ENCODE measurements around the gene FBXO21. TPM values are rescaled to one million over a fixed set of nuclear protein-coding genes. Genes with fewer than 3 reads are reported as not detected.

Gene FBXO21
- total RNA-seq, 1 experiment from 2014 or later = 230 TPM

DNA sequence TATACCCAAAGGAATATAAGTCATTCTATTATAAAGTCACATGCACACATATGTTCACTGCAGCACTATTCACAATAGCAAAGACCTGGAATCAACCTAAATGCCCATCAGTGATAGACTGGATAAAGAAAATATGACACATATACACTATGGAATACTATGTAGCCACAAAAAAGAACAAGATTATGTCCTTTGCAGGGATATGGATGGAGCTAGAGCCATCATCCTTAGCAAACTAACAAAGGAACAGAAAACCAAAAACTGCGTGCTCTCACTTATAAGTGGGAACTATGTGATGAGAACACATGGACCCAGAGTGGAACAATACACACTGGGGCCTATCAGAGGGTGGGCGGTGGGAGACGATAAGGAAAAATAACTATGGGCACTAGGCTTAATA lies 21.3 kb downstream of the FBXO21 start:
- CTCF ChIA-PET = no interaction called here
- H3K4me3 ChIP-seq (ENCODE audit: low read length) = no peak overlapping the region
- H3F3A ChIP-seq (ENCODE audit: low read length, unreplicated experiment) = no peaks in the 10 kb centered on the region
- H3K9ac ChIP-seq (ENCODE audit: low read length) = no peak overlapping the region
- H3K27ac ChIP-seq (ENCODE audit: low read length) = no peak overlapping the region
- intact Hi-C loops (cut with micrococcal nuclease) = no loop called here
- H3K9me3 ChIP-seq (ENCODE audit: low read length) = no peaks in the 10 kb centered on the region
- TF ChIP-seq EZH2 (IDR thresholded peaks at IDR 0.05; ENCODE audit: low read length, unreplicated experiment) (no peak), CTCF (conservative IDR thresholded peaks at IDR 0.05; ENCODE audit: low read depth, low read length) (no peak), EZH2phosphoT487 (IDR thresholded peaks at IDR 0.05; ENCODE audit: borderline replicate concordance, low read length) (no peak)
- H3K79me2 ChIP-seq (ENCODE audit: low read length) = no peaks in the 10 kb centered on the region
- H3K36me3 ChIP-seq (ENCODE audit: low read depth, low read length) = peaks cover 65% of the 10 kb centered on the region
- H3K4me1 ChIP-seq (ENCODE audit: insufficient read depth, low read length) = no peaks in the 10 kb centered on the region
- no peaks in the 10 kb centered on the region for H3K27me3 ChIP-seq (ENCODE audit: low read length)
- no TSS peak for BruUV-seq (replicated peaks)
- H4K20me1 ChIP-seq (ENCODE audit: low read length) = no peaks in the 10 kb centered on the region
- DNase-seq (no peak), ATAC-seq (no peak)
- POLR2A ChIA-PET (ENCODE audit: unreplicated experiment) = interaction anchor here (0.6 kb wide), 1 partner anchor 26 kb away, joined by 19 read pairs; no protein-coding TSS in a partner anchor
- H2AFZ ChIP-seq (ENCODE audit: low read length) = no peak overlapping the region
- H3K9me2 ChIP-seq (replicated peaks; ENCODE audit: low read length) = no peaks in the 10 kb centered on the region
- H3K4me2 ChIP-seq (ENCODE audit: low read length) = no peak overlapping the region

DNA sequence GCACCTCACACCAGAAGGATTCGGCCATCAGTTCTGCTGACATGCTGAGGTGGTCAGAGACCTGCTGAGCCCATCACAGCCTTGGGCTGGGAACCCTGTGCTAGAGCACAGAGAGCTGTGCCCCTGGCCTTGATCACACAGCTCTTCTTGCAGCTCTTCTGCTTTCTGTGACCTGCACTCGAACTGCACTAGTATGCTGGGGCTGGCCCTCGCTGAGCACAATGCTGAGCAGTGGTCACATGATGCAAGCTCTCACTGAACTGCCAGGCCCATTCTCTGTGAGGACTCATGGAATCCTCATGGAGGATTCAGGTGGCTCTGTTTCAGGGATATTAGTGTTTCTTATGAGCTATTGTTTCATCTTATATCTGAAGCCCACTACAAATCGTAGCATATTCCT lies 22.5 kb downstream of the FBXO21 start:
- no peak for TF ChIP-seq EZH2 (IDR thresholded peaks at IDR 0.05; ENCODE audit: low read length, unreplicated experiment)
- TF ChIP-seq CTCF (conservative IDR thresholded peaks at IDR 0.05; ENCODE audit: low read depth, low read length) = no peak
- no peak for TF ChIP-seq EZH2phosphoT487 (IDR thresholded peaks at IDR 0.05; ENCODE audit: borderline replicate concordance, low read length)
- no peak for DNase-seq
- Histone ChIP-seq H3K4me2 (ENCODE audit: low read length) (no peak overlapping the region), H4K20me1 (ENCODE audit: low read length) (no peaks in the 10 kb centered on the region), H3K36me3 (ENCODE audit: low read depth, low read length) (peaks cover 58% of the 10 kb centered on the region), H2AFZ (ENCODE audit: low read length) (no peak overlapping the region), H3K27ac (ENCODE audit: low read length) (no peak overlapping the region), H3K79me2 (ENCODE audit: low read length) (no peaks in the 10 kb centered on the region), H3F3A (ENCODE audit: low read length, unreplicated experiment) (no peaks in the 10 kb centered on the region), H3K4me3 (ENCODE audit: low read length) (no peak overlapping the region), H3K27me3 (ENCODE audit: low read length) (no peaks in the 10 kb centered on the region), H3K4me1 (ENCODE audit: insufficient read depth, low read length) (no peaks in the 10 kb centered on the region), H3K9me2 (replicated peaks; ENCODE audit: low read length) (no peaks in the 10 kb centered on the region), H3K9ac (ENCODE audit: low read length) (no peak overlapping the region), H3K9me3 (ENCODE audit: low read length) (no peaks in the 10 kb centered on the region)
- BruUV-seq (replicated peaks) = no TSS peak
- CTCF ChIA-PET = no interaction called here
- intact Hi-C loops (cut with micrococcal nuclease) = no loop called here
- no peak for ATAC-seq
- POLR2A ChIA-PET (ENCODE audit: unreplicated experiment) = no interaction called here

- no peak for DNase-seq
- Histone ChIP-seq H3K9ac (ENCODE audit: low read length) (no peak overlapping the region), H3K4me1 (ENCODE audit: insufficient read depth, low read length) (no peaks in the 10 kb centered on the region), H2AFZ (ENCODE audit: low read length) (no peak overlapping the region), H3K9me2 (replicated peaks; ENCODE audit: low read length) (no peaks in the 10 kb centered on the region), H3K4me2 (ENCODE audit: low read length) (no peak overlapping the region), H3K27ac (ENCODE audit: low read length) (no peak overlapping the region), H3K4me3 (ENCODE audit: low read length) (no peak overlapping the region), H4K20me1 (ENCODE audit: low read length) (no peaks in the 10 kb centered on the region), H3K36me3 (ENCODE audit: low read depth, low read length) (peaks cover 52% of the 10 kb centered on the region), H3K27me3 (ENCODE audit: low read length) (no peaks in the 10 kb centered on the region), H3F3A (ENCODE audit: low read length, unreplicated experiment) (no peaks in the 10 kb centered on the region), H3K79me2 (ENCODE audit: low read length) (no peaks in the 10 kb centered on the region), H3K9me3 (ENCODE audit: low read length) (no peaks in the 10 kb centered on the region)
- ChIA-PET CTCF (no interaction called here), POLR2A (ENCODE audit: unreplicated experiment) (no interaction called here)
- intact Hi-C loops (cut with micrococcal nuclease) = no loop called here
- no peak for ATAC-seq
- no TSS peak for BruUV-seq (replicated peaks)
- TF ChIP-seq EZH2 (IDR thresholded peaks at IDR 0.05; ENCODE audit: low read length, unreplicated experiment) = no peak
- no peak for TF ChIP-seq CTCF (conservative IDR thresholded peaks at IDR 0.05; ENCODE audit: low read depth, low read length)
- TF ChIP-seq EZH2phosphoT487 (IDR thresholded peaks at IDR 0.05; ENCODE audit: borderline replicate concordance, low read length) = no peak
Observed at GRCh38 chr12:117166107-117166506, 24.2 kb downstream of the FBXO21 start.
